Hematopoietic multipotent progenitor cell treated with erythropoietin and hydrocortisone succinate and interleukin-3 and kit ligand, for 8 days (in vitro differentiated cells): Measurements from ENCODE around the gene ATP13A1.
"Not testable (repeated sequence)": the region's sequence is repeated elsewhere in the genome, so short reads cannot be mapped to it uniquely, and the experiment has no call there.

ENCODE experiments used
- DNase-seq: peaks from one replicate; pipeline ENCODE4 v3.0.0-alpha.2; 2015

The ATP13A1 gene

DNA sequence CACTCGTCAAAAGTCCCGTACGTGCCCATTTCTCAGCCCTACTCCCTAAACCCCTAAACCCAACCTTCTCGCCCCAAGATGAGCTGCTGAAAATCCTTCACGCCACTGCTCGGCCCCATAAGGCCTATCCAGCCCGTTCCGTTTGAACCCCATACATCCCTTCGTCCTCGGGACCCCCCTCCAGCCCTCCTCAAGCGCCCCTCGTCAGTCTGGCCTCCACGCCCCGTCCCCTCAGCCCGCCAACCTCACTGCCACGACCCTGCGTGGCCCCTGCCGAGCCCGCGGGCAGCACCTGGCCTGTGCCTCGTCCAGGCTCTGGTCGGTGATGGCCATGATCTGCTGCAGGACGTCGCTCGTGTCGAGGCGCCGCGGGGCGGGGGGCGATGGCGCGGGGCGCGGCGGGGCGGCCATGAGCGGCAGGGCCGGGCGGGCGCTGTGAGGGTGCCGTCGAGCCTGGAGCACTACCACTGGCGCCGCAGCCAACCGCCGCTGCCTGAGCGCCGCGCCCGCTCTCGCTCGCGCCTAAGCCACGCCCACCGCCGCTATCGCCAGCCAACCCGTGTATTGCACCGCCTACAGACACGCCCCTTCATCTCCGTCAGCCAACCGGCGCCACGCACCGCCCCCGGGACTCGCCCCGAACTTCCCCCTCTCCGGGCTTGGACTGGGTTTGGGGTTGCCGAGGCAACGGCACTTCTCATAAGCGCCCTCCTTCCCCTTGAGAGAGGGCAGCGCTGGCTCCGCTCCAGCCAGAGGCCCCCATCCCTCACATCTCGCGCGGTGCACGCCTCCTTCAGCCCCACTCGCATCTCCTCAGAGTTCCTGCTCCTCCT is 45.0 kb downstream of the ATP13A1 start, which contains the start of gene PBX4:
Gene PBX4 (minus strand): TSS at position 469 of the 833 bp plus-strand sequence. CDS start 58 bp downstream, at position 411.
- DNase-seq, result peak; percentile 86

DNA sequence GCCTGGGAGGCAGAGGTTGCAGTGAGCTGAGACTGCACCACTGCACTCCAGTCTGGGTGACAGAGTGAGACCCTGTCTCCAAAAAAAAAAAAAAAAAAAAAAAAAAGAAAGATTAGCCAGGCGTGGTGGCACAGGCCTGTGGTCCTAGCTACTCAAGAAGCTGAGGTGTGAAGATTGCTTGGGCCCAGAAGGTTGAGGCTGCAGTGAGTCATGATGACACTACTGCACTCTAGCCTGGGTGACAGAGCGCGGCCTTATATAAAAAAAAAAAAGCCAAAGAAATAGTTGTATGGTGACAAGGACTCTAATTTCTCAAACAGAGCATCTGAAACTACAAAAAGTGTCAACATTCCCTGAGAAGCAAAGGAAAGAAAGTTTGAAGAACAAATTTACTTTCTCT is 48.4 kb downstream of the ATP13A1 start:
- DNase-seq, result no peak

DNA sequence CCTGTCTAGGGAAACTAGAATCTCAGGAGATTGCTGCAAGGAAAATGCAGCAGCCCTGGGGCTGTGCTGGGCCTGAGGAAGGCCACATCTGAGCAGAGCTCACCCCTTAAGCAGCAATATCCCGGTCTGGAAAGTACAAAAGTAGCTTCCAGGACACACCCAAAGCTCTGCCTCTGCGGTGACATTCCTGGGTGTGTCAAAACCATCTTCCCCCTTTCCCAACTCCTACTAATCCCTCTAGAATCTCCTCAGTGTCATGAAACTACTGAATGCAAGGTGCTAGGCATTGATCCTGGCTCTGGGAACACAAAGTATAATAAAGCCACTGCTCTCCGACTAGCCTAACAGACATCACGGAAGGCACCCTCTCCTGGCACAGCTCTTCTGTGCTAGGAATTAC is 50.0 kb downstream of the ATP13A1 start:
- no peak for DNase-seq

DNA sequence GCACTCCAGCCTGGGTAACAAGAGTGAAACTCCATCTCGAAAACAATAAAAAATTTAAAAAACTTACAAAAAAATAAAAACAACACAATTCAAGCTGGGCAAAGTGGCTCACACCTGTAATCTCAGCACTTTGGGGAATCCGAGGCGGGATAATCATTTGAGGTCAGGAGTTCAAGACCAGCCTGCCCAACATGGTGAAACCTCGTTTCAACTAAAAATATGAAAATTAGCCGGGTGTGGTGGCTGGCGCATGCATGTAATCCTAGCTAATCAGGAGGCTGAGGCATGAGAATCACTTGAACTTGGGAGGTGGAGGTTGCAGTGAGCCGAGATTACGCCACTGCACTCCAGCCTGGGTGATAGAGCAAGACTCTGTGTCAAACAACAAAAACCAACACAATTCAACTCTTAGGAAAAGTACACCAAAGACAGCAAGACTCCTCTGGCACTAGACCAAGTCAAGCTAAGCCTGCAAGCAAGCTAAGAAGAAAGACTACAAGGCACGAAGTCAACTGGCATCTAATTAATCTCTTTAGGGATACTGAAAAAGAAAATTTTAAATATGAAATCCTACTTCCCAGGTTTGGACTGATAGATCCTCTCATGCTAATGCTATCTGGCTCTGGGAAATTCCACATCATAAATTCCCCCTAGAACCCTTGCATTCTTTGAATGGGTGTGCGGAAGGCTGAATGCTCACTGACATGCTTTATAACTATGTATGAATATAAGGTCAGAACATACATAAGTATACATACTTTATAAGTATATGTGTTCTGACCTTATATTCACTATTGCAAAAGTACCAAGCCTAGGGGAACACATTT is 52.9 kb downstream of the ATP13A1 start:
- DNase-seq, result no peak

DNA sequence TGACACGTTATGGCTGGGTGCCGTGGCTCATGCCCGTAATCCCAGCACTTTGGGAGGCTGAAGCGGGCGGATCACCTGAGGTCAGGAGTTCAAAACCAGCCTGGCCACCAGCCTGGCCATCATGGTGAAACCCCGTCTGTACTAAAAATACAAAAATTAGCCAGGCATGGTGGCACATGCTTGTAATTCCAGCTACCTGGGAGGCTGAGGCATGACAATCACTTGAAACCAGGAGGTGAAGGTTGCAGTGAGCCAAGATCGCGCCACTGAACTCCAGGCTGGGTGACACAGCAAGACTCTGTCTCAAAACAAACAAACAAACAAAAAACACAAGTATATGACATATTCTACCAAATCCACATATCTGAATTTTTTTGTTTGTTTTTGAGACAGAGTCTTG is 56.8 kb downstream of the ATP13A1 start:
- not testable (repeated sequence) for DNase-seq

DNA sequence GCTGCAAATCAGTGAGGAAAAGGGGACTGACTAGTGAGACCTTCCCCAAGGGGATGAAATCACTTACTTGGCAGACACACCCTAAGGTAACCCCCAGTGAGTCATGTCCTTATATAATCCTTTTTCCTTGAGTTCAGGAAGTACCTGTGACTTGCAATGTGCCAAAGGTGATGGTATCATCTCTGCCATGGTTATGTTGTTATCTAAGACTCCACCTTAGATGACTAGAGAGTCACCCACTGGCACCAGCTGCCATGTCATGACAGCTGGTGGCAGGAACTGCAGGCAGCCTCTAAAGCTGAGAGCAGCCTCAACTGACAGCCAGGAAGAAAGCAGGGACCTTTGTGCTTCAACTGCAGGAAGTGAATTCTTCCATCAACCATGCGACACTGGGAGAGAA is 57.5 kb downstream of the ATP13A1 start:
- DNase-seq, result peak; percentile 29

DNA sequence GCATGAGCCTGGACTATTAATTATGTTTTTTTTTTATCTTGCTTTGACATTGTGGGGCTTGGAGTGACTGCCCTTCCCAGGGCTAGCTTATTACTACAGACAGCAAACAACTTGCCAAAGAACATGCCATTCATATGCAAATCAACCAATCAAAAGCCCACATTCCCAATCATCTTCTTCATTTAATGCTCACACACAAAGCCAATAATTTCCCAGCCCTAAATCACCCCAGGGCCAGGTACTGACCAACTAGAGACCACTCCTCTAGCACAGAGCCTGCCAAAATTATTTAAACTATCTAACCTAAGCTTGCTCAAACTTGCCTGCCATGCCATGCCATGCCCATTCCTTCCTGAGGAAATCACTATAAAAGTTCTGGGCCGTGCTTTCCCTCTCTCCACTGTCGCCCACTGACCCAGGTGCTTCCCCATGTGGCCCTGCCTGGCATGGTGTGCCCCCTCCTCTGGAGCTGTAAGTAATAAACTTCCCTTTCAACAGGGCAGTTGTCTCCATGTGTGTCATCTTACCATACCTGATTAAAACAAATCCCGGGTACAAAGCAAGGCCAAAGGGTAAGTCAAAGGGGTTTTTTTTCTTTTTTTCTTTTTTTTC is 60.7 kb downstream of the ATP13A1 start:
- no peak for DNase-seq

DNA sequence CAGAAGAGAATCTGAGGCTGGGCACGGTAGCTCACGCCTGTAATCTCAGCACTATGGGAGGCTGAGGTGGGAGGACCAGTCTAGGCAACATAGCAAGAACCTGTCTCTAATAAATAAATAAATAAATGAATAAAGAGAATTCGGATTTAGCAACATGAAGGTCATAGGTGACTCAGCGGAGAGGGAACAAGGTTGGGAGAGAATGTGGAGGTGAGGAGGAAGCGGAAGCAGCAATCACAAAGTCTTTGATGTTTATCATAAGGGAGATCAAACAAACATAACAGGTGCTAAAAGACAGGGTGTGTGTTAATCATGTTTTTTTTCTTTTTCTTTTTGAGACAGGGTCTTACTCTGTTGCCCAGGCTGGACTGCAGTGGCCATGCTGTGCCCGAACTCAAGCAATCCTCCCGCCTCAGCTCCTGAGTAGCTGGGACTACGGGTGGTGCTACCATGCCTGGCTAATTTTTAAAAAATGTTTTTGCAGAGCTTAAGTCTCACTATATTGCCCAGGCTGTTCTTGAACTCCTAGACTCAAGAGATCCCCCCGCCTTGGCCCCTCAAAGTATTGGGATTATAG is 61.3 kb downstream of the ATP13A1 start:
- DNase-seq, result no peak

DNA sequence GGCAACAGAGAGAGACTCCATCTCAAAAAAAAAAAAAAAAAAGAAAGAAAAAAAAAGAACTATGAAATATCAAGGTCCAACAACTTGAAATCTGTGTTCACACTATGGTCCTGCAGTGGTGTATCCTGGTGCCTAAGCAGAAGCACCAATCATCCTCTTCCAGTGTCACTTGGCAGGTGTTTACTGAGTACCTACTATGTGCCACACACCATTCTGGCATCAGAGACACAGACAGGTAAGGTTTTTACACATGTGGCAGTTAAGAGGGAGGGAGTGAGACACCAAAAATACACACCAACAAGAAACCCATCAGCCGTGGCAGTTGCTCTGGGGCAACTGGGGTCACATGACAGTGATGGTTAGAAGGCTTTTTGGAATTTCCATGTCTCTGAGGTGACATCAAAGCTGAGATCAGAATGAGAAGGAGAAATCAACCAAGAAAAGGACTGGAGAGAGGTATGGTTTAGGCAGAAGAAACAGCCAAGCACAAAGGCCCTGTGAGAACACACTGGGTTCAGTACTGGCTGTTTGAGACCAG is 62.6 kb downstream of the ATP13A1 start:
- DNase-seq, result no peak

DNA sequence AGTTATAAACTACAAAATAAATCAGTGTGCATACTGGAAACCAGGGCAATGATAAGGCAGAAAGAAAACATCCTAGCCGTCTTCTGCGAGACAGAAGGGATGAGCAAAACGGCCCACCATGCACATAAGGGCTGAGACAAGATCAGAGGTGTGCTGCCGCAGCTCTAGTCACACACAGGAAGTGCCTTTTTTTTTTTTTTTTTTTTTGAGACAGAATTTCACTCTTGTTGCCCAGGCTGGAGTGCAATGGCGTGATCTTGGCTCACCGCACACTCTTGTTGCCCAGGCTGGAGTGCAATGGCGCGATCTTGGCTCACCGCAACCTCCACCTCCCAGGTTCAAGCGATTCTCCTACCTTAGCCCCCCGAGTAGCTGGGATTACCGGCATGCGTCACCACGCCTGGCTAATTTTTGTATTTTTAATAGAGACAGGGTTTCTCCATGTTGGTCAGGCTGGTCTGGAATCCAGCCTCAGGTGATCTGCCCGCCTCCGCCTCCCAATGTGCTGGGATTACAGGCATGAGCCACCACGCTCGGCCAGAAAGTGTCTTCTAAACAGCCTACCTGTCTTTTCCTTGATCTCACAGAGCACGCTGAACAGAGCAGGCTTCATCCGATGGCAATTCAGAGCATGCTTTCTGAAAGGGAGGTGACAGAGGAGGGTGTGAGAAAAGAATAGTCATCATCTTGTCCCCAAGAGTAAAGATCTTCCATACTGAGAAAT is 64.6 kb downstream of the ATP13A1 start:
- DNase-seq, result not testable (repeated sequence)

DNA sequence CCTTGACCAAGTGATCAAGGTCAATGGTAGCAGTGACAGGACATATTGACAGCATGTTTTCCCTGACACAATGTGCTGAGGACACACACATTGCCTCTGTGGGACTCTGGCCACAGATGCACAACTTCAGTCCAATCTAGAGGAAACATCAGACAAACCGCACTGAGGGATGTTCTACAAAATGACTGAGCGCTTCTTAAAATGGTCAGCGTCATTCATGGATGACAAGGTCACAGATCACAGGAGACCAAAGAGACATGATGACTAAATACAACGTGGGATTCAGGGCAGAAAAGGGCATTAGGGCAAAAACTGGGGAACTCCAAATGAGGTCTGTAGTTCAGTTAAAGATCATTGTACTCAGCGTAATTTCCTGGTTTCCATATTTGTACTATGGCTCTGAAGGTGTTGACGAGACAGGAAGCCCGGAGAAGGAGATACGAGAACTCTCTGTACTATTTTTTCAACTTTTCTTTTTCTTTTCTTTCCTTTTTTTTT is 65.6 kb downstream of the ATP13A1 start:
- peak; percentile 22 for DNase-seq
